Endometrium (tissue), 2 donors: ENCODE measurements around the gene FAHD2A.
"Not testable (repeated sequence)": the region's sequence is repeated elsewhere in the genome, so short reads cannot be mapped to it uniquely, and the experiment has no call there.

ENCODE experiments used
- FAIRE-seq: peaks from 2 replicates; lab custom pipeline; 2012; peaks lifted over from hg19 to GRCh38; lab: Jason Lieb, UNC
- donor health status: control.
- donor health status: control.

Gene FAHD2A

DNA sequence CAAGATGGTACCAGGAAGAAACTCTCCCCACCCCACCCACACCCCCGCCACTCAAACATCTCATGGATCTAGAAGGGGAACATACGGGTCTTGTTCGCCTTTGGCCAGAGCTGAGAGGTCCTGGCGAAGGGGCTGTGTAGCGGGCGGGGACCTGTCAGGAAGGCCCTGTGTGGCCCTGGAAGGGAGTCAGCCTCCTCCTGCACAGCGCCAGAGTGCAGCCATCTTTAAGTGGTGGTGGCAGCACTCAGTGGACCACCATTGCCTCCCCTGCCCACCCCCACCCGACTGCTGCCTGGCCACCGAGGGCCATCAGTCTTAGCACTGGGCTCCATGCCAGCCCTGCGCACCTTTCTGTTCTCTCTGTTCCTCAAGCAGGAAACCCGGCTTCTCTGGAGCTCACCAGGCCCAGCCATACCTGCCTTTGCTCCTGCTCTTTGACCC lies 11.6 kb upstream of the FAHD2A start:
- FAIRE-seq, result no peak

DNA sequence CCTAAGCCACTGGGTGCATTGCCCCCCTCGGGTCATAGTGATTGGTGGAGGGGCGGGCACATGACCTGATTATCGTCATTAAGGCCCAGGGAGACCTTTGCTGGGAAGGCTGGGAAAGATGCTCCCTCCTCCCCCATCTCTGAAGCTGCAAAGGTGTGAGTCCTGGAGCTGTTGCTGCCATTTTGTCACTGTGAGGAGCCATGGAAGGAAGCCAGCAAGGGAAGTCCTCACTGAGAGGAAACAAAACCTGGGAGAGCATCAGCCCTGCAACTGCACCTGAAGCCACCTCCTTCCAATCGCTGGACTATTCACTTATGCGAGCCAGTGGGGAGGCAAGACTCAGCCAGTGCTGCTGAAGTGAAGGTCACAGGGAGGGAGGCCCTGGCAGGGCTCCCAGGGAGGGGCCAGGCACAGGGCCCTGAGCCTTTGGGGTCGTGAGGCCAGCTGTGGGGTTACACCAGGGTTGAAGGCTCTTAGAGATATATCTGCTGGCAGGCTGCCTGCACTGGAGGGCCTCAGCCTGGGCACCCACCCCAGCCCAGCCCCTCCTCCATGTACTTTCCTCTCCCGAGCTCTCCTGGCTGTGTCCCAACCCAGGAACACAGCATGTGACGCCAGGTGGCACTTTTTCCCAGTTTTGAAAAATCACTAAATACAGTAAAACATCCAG lies 10.7 kb upstream of the FAHD2A start:
- no peak for FAIRE-seq

DNA sequence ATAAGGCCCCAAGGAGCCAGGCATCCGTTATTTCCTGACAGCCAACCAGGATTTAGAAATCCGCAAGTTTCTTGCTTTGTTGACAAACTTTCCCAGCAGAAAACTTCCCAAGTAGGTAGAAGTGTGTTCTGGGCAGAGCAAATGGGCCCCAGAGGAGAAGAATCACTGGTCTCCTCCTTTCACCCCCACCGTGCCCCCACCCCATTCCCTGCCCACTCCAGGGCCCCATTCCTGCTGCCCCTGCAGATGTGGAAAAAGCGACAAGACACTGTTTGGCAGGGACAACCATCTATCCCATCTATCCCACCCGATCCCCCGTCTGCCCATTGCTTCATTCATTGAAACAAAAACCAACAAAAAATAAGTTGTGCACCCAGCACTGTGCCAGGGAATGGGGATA lies 10.2 kb upstream of the FAHD2A start:
- FAIRE-seq, result no peak

DNA sequence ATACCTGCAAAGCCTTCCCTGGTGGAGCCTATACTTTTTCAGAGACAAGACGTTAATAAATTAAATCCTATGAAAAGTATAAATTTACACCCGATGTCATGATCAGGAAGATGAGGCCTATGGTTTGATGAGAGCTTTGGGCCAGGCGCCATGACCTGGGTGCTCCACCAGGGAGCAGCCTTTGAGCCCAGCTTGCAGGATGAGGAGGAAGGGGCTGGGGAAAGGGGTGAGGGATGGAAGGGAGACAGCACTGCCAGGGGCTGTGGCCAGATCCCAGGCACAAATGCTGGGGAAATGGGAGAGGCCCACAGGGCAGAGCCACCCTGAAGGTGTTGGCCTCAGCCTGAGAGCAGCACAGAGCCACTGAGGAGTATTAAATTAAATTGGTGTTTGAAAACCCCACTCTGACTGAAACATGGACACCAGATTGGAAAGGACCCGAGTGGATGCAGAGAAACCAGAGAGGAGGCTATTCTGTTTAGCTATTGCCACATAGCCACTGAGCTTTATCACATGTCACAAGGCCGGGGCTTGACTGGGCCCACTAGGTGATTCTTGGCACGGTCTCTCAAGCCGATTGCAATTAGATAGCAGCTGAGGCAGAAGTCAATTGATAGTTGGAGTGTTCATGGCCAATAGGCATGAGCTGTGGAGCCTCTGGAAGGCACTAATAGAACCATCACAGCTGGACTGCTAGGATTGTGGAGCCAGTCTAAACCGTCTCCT lies 9.6 kb upstream of the FAHD2A start:
- no peak for FAIRE-seq

DNA sequence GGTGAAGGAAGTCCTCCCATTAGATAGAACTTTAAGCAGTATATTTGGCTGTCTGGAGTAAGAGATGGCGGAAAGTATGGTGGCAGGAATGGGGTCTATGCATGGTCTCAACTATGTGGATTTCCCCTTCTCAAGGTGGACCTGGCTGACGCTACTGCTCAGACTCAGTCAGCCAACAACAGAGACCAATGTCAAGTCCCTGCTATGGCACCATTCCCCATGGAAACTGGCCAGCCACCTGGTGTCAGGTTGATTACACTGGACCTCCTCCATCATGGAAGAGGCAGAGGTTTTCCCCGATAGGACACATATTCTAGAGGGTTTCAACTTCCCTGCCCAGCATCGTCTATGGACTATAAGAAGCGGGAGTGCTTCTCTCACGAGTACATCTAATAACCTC lies 8.6 kb upstream of the FAHD2A start:
- no peak for FAIRE-seq

DNA sequence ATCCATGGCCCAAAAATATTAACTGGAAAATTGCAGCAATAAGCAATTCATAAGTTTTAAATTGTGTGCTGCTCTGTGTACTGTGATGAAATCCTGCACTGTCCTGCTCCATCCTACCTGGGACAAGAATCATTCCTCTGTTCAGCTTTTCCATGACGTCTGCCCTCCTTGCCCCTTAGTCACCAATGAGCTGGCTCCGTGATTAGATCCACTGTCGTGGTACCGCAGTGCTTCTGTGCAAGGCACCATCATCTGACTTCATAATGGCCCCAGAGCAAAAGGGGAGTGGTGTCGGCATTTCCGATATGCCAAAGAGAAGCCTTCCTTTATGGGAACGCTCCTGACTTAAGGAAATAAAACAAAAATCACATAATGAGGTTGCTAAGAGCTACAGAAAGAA lies 3.4 kb upstream of the FAHD2A start:
- FAIRE-seq, result no peak

DNA sequence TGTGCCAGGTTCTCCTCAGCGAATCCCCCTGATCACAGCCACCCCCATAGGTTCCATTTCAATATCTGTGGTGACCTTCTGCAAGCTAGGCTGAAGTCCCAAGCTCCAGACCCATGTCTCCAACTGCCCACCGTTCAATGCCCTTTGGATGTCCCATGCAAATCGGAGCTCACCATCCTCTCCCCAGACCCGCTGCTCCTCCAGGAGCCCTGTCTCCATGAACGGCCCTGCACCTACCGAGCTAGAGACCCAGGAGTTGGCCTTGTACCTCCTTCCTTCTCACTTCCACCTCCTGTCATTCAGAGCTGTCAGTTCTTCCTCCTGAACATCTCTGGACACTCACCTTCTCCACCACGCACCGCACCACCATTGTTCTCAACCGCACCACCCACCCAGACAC lies 1.0 kb upstream of the FAHD2A start:
- FAIRE-seq, result no peak

DNA sequence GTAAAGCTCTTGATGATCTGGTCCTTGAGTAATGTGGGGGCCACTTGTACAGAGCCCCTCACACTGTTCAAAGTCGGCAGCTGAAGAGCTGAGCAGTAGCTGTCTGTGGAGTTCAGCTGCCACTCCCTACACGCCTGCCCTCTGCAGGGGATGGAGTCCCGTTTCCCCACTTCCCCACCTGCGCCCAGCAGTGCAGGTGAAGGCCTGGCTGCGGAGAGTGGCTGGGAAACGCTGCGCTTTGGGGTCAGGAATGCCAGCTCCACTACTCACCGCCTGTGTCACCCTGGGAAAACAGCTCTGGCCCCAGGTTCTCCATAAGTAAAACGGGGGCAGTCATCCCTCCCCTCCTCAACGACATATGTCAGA lies 521 bp upstream of the FAHD2A start:
- not testable (repeated sequence) for FAIRE-seq

DNA sequence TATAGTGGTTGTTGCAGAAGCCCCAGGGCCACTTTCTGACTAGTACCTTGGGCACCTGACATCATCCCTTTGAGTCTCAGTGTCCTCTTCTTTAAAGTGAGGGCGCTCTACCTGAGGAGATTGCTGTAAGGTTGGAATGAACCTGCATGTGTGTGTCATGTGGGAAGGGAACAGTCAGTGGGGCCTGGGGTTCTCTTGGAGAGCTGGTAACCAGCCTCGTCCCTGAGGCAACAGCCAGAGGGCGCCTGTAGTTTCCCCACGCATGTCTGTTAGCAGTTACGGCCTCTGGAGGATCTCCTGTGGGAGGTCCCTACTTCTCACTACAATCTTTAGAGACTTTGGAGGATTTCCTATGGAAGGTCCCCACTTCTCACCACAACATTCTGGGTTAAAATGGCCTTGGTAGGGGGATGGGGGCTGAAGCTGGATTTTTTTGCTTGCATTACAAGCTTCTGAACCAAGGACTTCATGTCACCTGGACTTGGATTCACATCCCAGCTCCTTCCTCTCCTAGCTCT lies 755 bp downstream of the FAHD2A start:
- FAIRE-seq, result not testable (repeated sequence)

DNA sequence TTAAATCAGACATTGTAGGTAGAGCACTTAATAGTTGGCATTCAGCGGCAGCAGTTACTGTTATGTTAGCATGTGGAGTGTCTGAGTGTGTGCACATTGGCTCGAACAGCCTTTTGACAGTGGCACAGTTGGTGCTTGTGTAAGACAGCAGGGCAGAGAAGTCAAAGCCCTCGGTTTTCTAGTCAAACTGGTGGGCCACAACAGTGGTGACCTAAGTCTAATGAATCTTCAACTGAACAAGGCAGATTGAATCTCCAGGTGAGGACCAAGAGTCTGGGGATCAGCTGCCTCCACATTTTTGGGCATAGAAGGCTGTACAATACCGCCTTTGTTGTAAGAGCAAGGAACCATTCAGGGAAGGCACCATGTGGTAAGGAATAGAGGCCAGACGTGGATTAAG lies 1.3 kb downstream of the FAHD2A start:
- not testable (repeated sequence) for FAIRE-seq

DNA sequence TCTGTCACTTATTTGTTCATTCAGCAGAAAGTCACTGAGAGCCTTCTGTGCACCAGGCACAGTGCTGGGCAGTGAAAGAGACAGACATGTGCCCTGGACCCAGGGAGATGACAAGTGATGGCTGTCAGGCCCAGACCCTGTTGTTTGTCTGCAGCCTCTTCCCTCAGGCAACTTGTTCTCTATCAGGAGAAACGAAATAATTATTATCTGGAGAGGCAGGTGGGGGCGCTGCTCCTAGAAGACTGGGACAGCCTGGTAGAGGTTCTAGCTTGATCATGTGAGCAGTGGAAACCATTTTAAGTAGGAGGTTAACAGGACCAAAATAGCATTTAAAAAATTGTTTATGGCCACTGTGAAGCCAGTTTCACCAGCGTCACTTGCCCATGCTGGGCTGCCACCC lies 2.2 kb downstream of the FAHD2A start:
- FAIRE-seq, result not testable (repeated sequence)

DNA sequence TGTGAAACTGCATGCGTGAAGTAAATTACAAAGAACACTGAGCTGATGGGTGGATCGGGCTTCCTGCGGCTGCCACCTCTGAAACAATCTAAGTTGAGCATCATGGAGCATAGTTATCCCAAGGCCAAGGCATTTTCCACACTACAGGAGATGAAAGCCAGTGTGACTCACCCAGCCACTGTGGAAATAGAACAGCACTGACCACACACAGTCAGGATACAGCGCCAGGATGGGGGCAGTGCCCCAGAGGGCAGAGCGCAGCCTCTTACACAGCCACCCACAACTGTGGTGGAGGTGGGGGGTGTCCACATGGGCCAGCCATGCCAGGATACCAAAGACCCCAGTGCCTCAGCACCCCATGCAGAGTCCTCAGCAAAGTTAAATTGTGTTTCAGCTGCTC lies 8.7 kb downstream of the FAHD2A start:
- not testable (repeated sequence) for FAIRE-seq

DNA sequence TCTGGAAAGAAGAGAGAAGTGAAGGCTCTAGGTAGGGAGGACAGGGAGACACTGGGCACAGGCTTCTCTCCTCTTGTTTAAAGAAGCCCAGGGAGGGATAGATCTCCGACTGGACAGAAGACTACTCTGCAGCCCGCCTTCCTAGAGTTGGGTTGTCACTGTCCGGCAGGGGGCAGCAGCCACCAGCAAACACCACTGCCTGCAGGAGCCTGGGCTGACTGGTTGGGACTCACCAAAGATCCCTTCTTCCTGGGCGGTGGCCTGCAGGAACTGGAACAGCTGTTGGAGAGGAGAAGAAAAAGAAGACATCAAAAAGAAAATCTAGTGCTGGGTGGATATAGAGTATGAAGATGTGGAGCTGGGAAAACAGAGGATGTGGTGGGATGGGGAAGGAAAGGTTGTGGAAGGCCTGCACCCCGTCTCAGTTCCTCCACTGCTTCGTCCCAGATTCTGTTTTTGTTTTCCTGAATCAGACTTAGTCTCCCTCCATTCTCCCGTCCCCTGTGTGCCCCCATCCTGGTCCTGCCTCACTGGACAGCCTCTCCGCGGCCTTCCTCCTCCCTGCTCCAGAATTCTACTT lies 11.6 kb downstream of the FAHD2A start:
- FAIRE-seq, result not testable (repeated sequence)

DNA sequence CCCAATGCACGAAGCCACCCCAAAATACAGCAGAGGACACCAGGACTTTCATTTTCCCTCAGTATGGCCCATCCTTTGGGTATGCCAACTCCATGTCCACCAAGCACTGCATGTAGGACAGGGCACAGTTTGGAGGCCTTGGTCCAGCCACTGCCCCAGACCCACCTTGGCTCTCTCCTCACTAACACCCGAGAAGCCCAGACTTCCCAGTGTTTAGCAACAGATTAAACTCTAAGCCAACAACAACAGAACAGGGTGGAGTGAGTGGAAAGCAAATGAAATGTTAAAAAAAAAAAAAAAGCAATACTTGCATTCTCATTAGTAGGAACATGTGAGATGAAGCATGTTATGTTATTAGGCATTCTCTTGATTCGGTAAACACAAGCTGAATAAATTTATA lies 12.6 kb downstream of the FAHD2A start:
- FAIRE-seq, result not testable (repeated sequence)

DNA sequence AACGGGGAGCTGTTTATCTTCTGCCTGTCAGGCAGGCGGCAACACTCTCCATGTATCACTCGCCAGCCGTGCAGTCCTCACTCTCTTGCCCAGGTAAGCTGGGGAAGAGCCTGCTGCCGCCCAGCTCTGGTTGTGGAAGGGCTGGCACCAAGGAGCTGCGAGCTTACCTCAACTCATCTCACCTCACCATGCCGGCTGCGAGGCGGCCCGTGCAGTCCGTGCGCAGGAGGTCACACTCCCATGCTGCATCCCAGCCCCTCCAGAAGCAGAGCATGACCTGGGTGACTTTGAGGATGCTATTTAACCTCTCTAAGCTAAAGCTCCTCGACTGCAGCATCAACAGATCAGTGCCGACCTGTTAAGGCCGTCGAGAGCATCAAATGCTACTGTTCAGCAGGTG lies 13.1 kb downstream of the FAHD2A start:
- not testable (repeated sequence) for FAIRE-seq

DNA sequence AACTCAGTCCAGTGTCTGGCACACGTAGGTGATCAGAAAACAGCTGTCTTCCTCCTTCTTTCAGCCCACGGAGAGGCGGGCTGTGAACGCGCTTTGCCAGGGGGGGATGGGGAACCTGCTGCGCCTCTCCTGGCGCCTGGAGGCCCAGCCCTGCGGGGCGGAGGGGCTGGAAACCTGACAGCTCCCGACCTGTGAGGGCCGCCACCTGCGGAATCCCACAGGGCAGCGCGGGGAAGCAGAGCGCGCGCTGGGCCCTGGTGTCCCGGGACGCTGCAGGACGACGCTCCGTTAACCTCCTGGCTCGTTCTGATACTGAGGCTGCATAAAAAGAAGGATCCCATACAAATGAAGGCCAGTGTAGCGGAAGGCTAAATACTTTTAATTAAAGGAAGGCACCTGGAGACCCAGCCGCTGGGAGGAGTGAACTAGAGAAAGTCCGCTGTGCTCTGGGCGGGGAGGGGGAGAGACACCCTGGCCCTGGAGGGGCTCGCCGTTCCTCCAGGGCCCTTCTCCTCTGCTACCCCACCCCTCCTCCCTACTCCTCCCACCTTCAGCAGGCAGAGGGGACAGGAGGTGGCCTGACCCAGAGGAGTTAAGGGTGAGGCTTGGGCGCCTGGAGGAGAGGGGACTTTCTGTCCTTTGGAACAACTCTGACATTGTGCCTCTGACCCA lies 24.8 kb downstream of the FAHD2A start:
- not testable (repeated sequence) for FAIRE-seq

DNA sequence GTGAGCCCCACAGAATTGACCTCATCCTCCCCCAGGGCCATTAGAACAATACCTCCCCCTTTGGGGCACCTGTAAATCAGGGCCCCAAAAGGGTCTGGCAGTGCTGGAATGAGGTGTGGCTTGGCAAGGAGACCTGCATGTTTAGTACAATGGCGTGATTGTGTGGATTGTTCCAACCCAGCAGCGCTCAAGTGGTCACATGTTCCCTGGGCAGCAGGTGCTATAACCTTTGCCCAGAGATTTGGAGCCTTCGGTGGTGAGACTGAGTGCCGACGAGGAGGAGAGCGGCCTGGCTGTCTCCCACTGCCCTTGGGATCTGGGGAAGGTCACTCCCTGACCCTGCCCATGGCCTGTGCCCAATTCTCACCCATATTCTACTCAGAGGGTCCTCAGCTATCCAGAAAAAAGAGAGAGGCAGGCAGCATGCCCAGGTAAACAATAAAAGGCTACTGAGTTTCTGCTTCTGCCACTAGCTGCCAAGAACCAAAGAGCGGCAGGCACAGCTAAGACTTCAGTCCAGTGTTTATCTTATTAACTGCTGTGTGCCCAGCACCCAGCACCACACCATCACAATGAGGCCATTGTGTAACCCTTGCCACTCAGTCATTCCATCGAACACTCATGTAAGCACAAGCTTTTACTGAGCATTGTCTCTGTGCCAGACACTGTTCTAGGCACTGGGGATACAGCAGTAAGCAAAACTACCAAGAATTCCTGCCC lies 27.4 kb downstream of the FAHD2A start:
- peak; percentile 51 for FAIRE-seq

DNA sequence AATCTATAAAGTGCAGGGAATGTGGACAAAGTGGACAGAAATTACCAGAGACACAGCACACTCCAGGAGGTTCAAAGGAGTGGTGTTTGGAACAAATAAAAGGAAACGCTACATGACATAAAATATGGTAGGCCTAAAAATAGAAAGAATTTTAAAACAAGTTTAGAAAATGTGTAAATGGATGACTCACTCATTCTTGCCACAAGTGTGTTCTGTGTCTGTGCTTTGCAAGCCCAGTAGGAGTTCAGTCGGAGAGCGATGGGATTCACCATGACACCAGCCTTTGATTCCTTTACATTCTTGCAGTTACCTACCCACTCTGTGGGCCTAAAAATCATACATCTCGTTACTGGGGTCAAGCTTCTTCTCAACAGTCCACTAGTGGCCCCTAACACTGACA lies 30.9 kb downstream of the FAHD2A start:
- FAIRE-seq, result peak; percentile 70

DNA sequence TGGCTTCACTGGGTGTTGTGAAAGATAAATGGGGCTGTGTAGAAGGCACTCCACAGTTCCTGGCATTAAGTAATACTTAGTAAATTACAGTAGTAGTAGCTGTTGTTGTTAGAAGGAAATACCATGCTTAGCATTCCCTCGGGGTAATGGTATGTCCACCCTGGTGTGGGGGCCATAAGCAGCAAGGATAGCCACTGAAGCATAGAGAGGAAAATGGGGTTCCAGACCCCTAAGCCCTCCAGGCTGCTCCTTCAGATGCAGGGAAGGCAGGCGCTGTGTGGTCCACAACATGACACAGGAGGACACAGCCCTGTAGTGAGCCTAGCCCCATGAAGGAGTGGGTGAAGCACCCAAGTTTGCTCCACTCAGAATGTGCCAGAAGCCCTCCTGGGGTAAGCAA lies 31.5 kb downstream of the FAHD2A start:
- FAIRE-seq, result not testable (repeated sequence)

DNA sequence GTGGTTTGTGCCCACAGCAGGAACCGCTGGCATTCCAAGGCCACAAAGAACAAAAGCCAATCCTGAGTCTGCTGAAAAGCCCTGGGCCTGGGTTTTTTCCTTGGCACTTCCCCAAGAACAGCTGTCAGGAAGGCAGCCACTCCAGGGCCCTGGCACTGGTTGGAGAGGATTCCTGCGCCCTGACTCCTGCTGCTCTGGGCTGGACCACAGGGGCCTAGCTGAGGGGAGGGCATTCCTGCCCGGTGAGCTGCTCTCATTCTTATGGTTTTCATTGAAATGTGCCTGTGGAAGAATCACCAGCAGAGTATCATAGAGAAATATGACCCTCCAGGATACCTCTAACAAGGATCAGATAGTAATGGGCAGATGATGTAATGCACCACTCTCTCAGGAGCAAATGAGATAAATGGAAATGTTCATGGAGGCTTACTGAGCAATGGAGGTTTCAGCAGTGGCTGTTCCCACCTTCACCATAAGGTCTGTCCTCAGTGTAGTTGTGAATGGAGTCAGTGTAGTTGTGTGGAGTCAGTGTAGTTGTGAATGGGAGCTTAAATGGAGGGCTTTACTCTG lies 32.1 kb downstream of the FAHD2A start:
- FAIRE-seq, result not testable (repeated sequence)

DNA sequence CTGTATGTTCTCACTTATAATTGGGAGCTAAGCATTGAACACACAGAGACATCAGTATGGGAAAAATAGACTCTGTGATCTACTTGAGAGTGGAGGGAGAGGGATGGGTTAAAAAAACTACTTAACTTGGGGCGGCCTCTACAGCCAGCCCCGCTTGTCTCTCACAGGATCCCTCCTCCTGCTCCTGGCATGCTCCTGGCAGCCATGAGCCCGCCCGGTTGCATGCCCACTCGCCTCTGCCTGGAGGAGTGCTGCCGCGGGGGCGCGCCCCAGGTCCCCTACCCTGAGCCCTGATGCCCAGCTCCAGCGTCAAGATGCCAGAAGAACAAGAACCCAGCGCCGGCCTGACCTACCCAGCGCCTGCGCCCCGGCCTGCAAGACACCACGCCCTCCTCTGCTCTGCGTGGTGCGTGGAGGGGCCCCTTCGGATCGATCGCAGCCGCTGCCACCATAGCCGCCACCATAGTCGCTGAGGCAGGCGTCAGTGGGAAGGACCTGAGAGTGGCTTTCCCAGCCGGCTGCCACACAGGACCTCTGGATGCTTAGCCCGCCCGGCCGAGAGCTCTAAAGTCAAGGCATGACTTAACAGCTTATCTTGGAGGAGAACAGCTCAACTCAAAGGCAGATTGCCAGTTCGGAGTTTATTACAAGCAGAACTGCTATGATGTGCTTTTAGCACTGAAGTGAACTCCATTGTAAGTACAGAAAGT lies 32.8 kb downstream of the FAHD2A start:
- FAIRE-seq, result not testable (repeated sequence)
